ENCODE results near the gene ZNF211. TPM values are rescaled to one million over a fixed set of nuclear protein-coding genes. Genes with fewer than 3 reads are reported as not detected.

Gene ZNF211
- total RNA-seq, 1 donor from 2014 or later = 11.9 TPM

- Mint-ChIP-seq H3K27ac (ENCODE audit: unreplicated experiment) (no peak overlapping the region), H3K9me3 (ENCODE audit: unreplicated experiment) (peaks cover 33% of the 10 kb centered on the region), H3K36me3 (ENCODE audit: unreplicated experiment) (no peaks in the 10 kb centered on the region), H3K4me3 (ENCODE audit: unreplicated experiment) (no peak overlapping the region), H3K4me1 (ENCODE audit: unreplicated experiment) (no peaks in the 10 kb centered on the region), H3K27me3 (ENCODE audit: unreplicated experiment) (peaks cover 18% of the 10 kb centered on the region)
- DNase-seq (ENCODE audit: extremely low spot score, unreplicated experiment) = no peak
- TF ChIP-seq CTCF (IDR thresholded peaks at IDR 0.05) = no peak
These were observed 22.5 kb downstream of the ZNF211 start for GRCh38 chr19:57655443-57655842.

GRCh38 chr19:57656346-57656745, 23.4 kb downstream of the ZNF211 start:
- no peak for TF ChIP-seq CTCF (IDR thresholded peaks at IDR 0.05)
- no peaks in the 10 kb centered on the region for H3K36me3 Mint-ChIP-seq (ENCODE audit: unreplicated experiment)
- no peak for DNase-seq (ENCODE audit: extremely low spot score, unreplicated experiment)
- no peak overlapping the region for H3K27ac Mint-ChIP-seq (ENCODE audit: unreplicated experiment)
- H3K9me3 Mint-ChIP-seq (ENCODE audit: unreplicated experiment) = peaks cover 33% of the 10 kb centered on the region
- no peak overlapping the region for H3K4me3 Mint-ChIP-seq (ENCODE audit: unreplicated experiment)
- no peaks in the 10 kb centered on the region for H3K4me1 Mint-ChIP-seq (ENCODE audit: unreplicated experiment)
- H3K27me3 Mint-ChIP-seq (ENCODE audit: unreplicated experiment) = peaks cover 26% of the 10 kb centered on the region

- Mint-ChIP-seq H3K4me1 (ENCODE audit: unreplicated experiment) (peaks cover 7% of the 10 kb centered on the region), H3K9me3 (ENCODE audit: unreplicated experiment) (no peaks in the 10 kb centered on the region), H3K27ac (ENCODE audit: unreplicated experiment) (peak overlapping the region; percentile 70), H3K4me3 (ENCODE audit: unreplicated experiment) (peak overlapping the region; percentile 82), H3K27me3 (ENCODE audit: unreplicated experiment) (peaks cover 15% of the 10 kb centered on the region), H3K36me3 (ENCODE audit: unreplicated experiment) (no peaks in the 10 kb centered on the region)
- no peak for TF ChIP-seq CTCF (IDR thresholded peaks at IDR 0.05)
- peak; percentile 87 for DNase-seq (ENCODE audit: extremely low spot score, unreplicated experiment)
These were observed 31.5 kb downstream of the ZNF211 start for GRCh38 chr19:57664269-57665127.

- Mint-ChIP-seq H3K27me3 (ENCODE audit: unreplicated experiment) (peaks cover 9% of the 10 kb centered on the region), H3K27ac (ENCODE audit: unreplicated experiment) (peak overlapping the region; percentile 57), H3K9me3 (ENCODE audit: unreplicated experiment) (no peaks in the 10 kb centered on the region), H3K4me3 (ENCODE audit: unreplicated experiment) (peak overlapping the region; percentile 82), H3K4me1 (ENCODE audit: unreplicated experiment) (peaks cover 7% of the 10 kb centered on the region), H3K36me3 (ENCODE audit: unreplicated experiment) (no peaks in the 10 kb centered on the region)
- no peak for TF ChIP-seq CTCF (IDR thresholded peaks at IDR 0.05)
- DNase-seq (ENCODE audit: extremely low spot score, unreplicated experiment) = no peak
These were observed 32.4 kb downstream of the ZNF211 start for GRCh38 chr19:57665261-57665806.

GRCh38 chr19:57667228-57667627, 34.3 kb downstream of the ZNF211 start:
- Mint-ChIP-seq H3K27me3 (ENCODE audit: unreplicated experiment) (no peaks in the 10 kb centered on the region), H3K4me3 (ENCODE audit: unreplicated experiment) (no peak overlapping the region), H3K27ac (ENCODE audit: unreplicated experiment) (no peak overlapping the region), H3K9me3 (ENCODE audit: unreplicated experiment) (no peaks in the 10 kb centered on the region), H3K4me1 (ENCODE audit: unreplicated experiment) (peaks cover 7% of the 10 kb centered on the region), H3K36me3 (ENCODE audit: unreplicated experiment) (no peaks in the 10 kb centered on the region)
- TF ChIP-seq CTCF (IDR thresholded peaks at IDR 0.05) = no peak
- no peak for DNase-seq (ENCODE audit: extremely low spot score, unreplicated experiment)

All from osteocyte (in vitro differentiated cells).